ENCODE data around the gene UBE4B.
"Not testable (repeated sequence)": the region's sequence is repeated elsewhere in the genome, so short reads cannot be mapped to it uniquely, and the experiment has no call there.

The UBE4B gene

GRCh38 chr1:9993561-9994075, 39.1 kb upstream of the UBE4B start:
- CTCF ChIA-PET, result no interaction called here
- Histone ChIP-seq H3K9me3 (ENCODE audit: control extremely low read depth in 1 of 5, control insufficient read depth in 4 of 5, insufficient read depth in 2 of 5, low read depth in 1 of 5, low read length in 4 of 5) (peaks cover 0 to under 1% (median 0%) of the 10 kb centered on the region in 5 experiments), H3K27ac (ENCODE audit: insufficient read depth in 1 of 2, low read depth in 1 of 2, low read length in 2 of 2, poor library complexity in 1 of 2, severe bottlenecking in 2 of 2) (no peak overlapping the region), H3K4me1 (ENCODE audit: control extremely low read depth in 1 of 4, control insufficient read depth in 4 of 4, insufficient read depth in 4 of 4, low read length in 3 of 4) (peaks cover 0 to 27% (median 13%) of the 10 kb centered on the region in 4 experiments), H3K36me3 (ENCODE audit: control insufficient read depth in 4 of 4, insufficient read depth in 4 of 4, low read length in 3 of 4) (no peaks in the 10 kb centered on the region), H3K4me3 (ENCODE audit: control insufficient read depth in 1 of 7, extremely low read depth in 1 of 7, insufficient read depth in 4 of 7, low read depth in 2 of 7, low read length in 6 of 7) (no peak overlapping the region), H3K27me3 (replicated peaks in 2 of 5; ENCODE audit: control insufficient read depth in 4 of 5, insufficient read depth in 5 of 5, low read length in 4 of 5) (peaks cover 2 to 53% (median 17%) of the 10 kb centered on the region in 5 experiments)
- WGBS (ENCODE audit: insufficient coverage), result 97% methylated on average over 3 of the region's 7 CpGs
- POLR2A ChIA-PET, result interaction anchor here (0.6 kb wide), 1 partner anchor 78 kb away, joined by 5 read pairs; no protein-coding TSS in a partner anchor
- no peak for DNase-seq

- H3K36me3 ChIP-seq (ENCODE audit: control insufficient read depth in 4 of 4, insufficient read depth in 4 of 4, low read length in 3 of 4), result no peaks in the 10 kb centered on the region
- peaks cover 0 to 4% (median 0%) of the 10 kb centered on the region in 5 experiments for H3K9me3 ChIP-seq (ENCODE audit: control extremely low read depth in 1 of 5, control insufficient read depth in 4 of 5, insufficient read depth in 2 of 5, low read depth in 1 of 5, low read length in 4 of 5)
- ChIA-PET CTCF (interaction anchor here (0.6 to 1.3 kb wide), 3 partner anchors 40 to 123 kb away, joined by 3 to 4 read pairs (median 3); no protein-coding TSS in a partner anchor), POLR2A (no interaction called here)
- DNase-seq, result peak; percentile 27 to 49 (median 31)
- no peak within 1 kb of the TSS for H3K27ac ChIP-seq (ENCODE audit: insufficient read depth in 1 of 2, low read depth in 1 of 2, low read length in 2 of 2, poor library complexity in 1 of 2, severe bottlenecking in 2 of 2)
- H3K4me1 ChIP-seq (ENCODE audit: control extremely low read depth in 1 of 4, control insufficient read depth in 4 of 4, insufficient read depth in 4 of 4, low read length in 3 of 4), result peaks cover 0 to 19% (median 13%) of the 10 kb centered on the region in 4 experiments
- H3K4me3 ChIP-seq (ENCODE audit: control insufficient read depth in 1 of 7, extremely low read depth in 1 of 7, insufficient read depth in 4 of 7, low read depth in 2 of 7, low read length in 6 of 7), result peak within 1 kb of the TSS; percentile 19 to 68 (median 50)
- peaks cover 5 to 67% (median 20%) of the 10 kb centered on the region in 5 experiments for H3K27me3 ChIP-seq (replicated peaks in 2 of 5; ENCODE audit: control insufficient read depth in 4 of 5, insufficient read depth in 5 of 5, low read length in 4 of 5)
- WGBS (ENCODE audit: insufficient coverage), result 2% methylated on average over 39 of the region's 71 CpGs
These were observed 35.9 kb upstream of the UBE4B start, which contains the start of gene RBP7 for GRCh38 chr1:9996624-9997582. TSS of gene RBP7 (plus strand) at chr1:9997228. CDS start at chr1:9997259, 31 bp downstream.

GRCh38 chr1:10001016-10001665, 31.6 kb upstream of the UBE4B start:
- H3K9me3 ChIP-seq (ENCODE audit: control extremely low read depth in 1 of 5, control insufficient read depth in 4 of 5, insufficient read depth in 2 of 5, low read depth in 1 of 5, low read length in 4 of 5), result peaks cover 0 to 4% (median 0%) of the 10 kb centered on the region in 5 experiments
- H3K27ac ChIP-seq (ENCODE audit: insufficient read depth in 1 of 2, low read depth in 1 of 2, low read length in 2 of 2, poor library complexity in 1 of 2, severe bottlenecking in 2 of 2), result no peak overlapping the region
- H3K36me3 ChIP-seq (ENCODE audit: control insufficient read depth in 4 of 4, insufficient read depth in 4 of 4, low read length in 3 of 4), result no peaks in the 10 kb centered on the region
- peaks cover 0 to 15% (median 12%) of the 10 kb centered on the region in 4 experiments for H3K4me1 ChIP-seq (ENCODE audit: control extremely low read depth in 1 of 4, control insufficient read depth in 4 of 4, insufficient read depth in 4 of 4, low read length in 3 of 4)
- POLR2A ChIA-PET, result interaction anchor here (0.6 kb wide), 1 partner anchor 9 kb away, joined by 3 read pairs; no protein-coding TSS in a partner anchor
- WGBS (ENCODE audit: insufficient coverage), result 89% methylated on average over 7 of the region's 8 CpGs
- no peak overlapping the region for H3K4me3 ChIP-seq (ENCODE audit: control insufficient read depth in 1 of 7, extremely low read depth in 1 of 7, insufficient read depth in 4 of 7, low read depth in 2 of 7, low read length in 6 of 7)
- peaks cover 5 to 42% (median 12%) of the 10 kb centered on the region in 5 experiments for H3K27me3 ChIP-seq (replicated peaks in 2 of 5; ENCODE audit: control insufficient read depth in 4 of 5, insufficient read depth in 5 of 5, low read length in 4 of 5)
- DNase-seq, result no peak
- CTCF ChIA-PET, result interaction anchor here (0.5 kb wide), 1 partner anchor 144 kb away, joined by 3 read pairs; no protein-coding TSS in a partner anchor

GRCh38 chr1:10005248-10005647, 27.5 kb upstream of the UBE4B start:
- POLR2A ChIA-PET; H3K4me3 ChIP-seq (ENCODE audit: control insufficient read depth in 1 of 7, extremely low read depth in 1 of 7, insufficient read depth in 4 of 7, low read depth in 2 of 7, low read length in 6 of 7); H3K4me1 ChIP-seq (ENCODE audit: control extremely low read depth in 1 of 4, control insufficient read depth in 4 of 4, insufficient read depth in 4 of 4, low read length in 3 of 4); H3K9me3 ChIP-seq (ENCODE audit: control extremely low read depth in 1 of 5, control insufficient read depth in 4 of 5, insufficient read depth in 2 of 5, low read depth in 1 of 5, low read length in 4 of 5); CTCF ChIA-PET; H3K27me3 ChIP-seq (replicated peaks in 2 of 5; ENCODE audit: control insufficient read depth in 4 of 5, insufficient read depth in 5 of 5, low read length in 4 of 5); H3K36me3 ChIP-seq (ENCODE audit: control insufficient read depth in 4 of 4, insufficient read depth in 4 of 4, low read length in 3 of 4); H3K27ac ChIP-seq (ENCODE audit: insufficient read depth in 1 of 2, low read depth in 1 of 2, low read length in 2 of 2, poor library complexity in 1 of 2, severe bottlenecking in 2 of 2); DNase-seq: not testable (repeated sequence)
- 92% methylated on average over 6 of the region's 8 CpGs for WGBS (ENCODE audit: insufficient coverage)

- Histone ChIP-seq H3K4me1 (ENCODE audit: control extremely low read depth in 1 of 4, control insufficient read depth in 4 of 4, insufficient read depth in 4 of 4, low read length in 3 of 4) (no peaks in the 10 kb centered on the region), H3K27me3 (replicated peaks in 2 of 5; ENCODE audit: control insufficient read depth in 4 of 5, insufficient read depth in 5 of 5, low read length in 4 of 5) (peaks cover 0 to 2% (median 0%) of the 10 kb centered on the region in 5 experiments), H3K9me3 (ENCODE audit: control extremely low read depth in 1 of 5, control insufficient read depth in 4 of 5, insufficient read depth in 2 of 5, low read depth in 1 of 5, low read length in 4 of 5) (no peaks in the 10 kb centered on the region), H3K27ac (ENCODE audit: insufficient read depth in 1 of 2, low read depth in 1 of 2, low read length in 2 of 2, poor library complexity in 1 of 2, severe bottlenecking in 2 of 2) (no peak overlapping the region), H3K4me3 (ENCODE audit: control insufficient read depth in 1 of 7, extremely low read depth in 1 of 7, insufficient read depth in 4 of 7, low read depth in 2 of 7, low read length in 6 of 7) (no peak overlapping the region), H3K36me3 (ENCODE audit: control insufficient read depth in 4 of 4, insufficient read depth in 4 of 4, low read length in 3 of 4) (no peaks in the 10 kb centered on the region)
- POLR2A ChIA-PET, result no interaction called here
- CTCF ChIA-PET, result no interaction called here
- WGBS (ENCODE audit: insufficient coverage), result no CpG with 5 or more reads among the region's 4 CpGs
- DNase-seq, result no peak
These were observed 25.6 kb upstream of the UBE4B start for GRCh38 chr1:10007169-10007568.

- no peaks in the 10 kb centered on the region for H3K36me3 ChIP-seq (ENCODE audit: control insufficient read depth in 4 of 4, insufficient read depth in 4 of 4, low read length in 3 of 4)
- H3K9me3 ChIP-seq (ENCODE audit: control extremely low read depth in 1 of 5, control insufficient read depth in 4 of 5, insufficient read depth in 2 of 5, low read depth in 1 of 5, low read length in 4 of 5), result no peaks in the 10 kb centered on the region
- DNase-seq, result no peak
- no peaks in the 10 kb centered on the region for H3K27me3 ChIP-seq (replicated peaks in 2 of 5; ENCODE audit: control insufficient read depth in 4 of 5, insufficient read depth in 5 of 5, low read length in 4 of 5)
- ChIA-PET CTCF (no interaction called here), POLR2A (no interaction called here)
- 90% methylated on average over 2 of the region's 5 CpGs for whole genome bisulfite sequencing (ENCODE audit: insufficient coverage)
- no peak overlapping the region for H3K27ac ChIP-seq (ENCODE audit: insufficient read depth in 1 of 2, low read depth in 1 of 2, low read length in 2 of 2, poor library complexity in 1 of 2, severe bottlenecking in 2 of 2)
- H3K4me1 ChIP-seq (ENCODE audit: control extremely low read depth in 1 of 4, control insufficient read depth in 4 of 4, insufficient read depth in 4 of 4, low read length in 3 of 4), result no peaks in the 10 kb centered on the region
- no peak overlapping the region for H3K4me3 ChIP-seq (ENCODE audit: control insufficient read depth in 1 of 7, extremely low read depth in 1 of 7, insufficient read depth in 4 of 7, low read depth in 2 of 7, low read length in 6 of 7)
These were observed 18.7 kb upstream of the UBE4B start for GRCh38 chr1:10014016-10014415.
